B cell (primary cell): ENCODE data around the gene TSHZ3. TPM values are rescaled to one million over a fixed set of nuclear protein-coding genes. Genes with fewer than 3 reads are reported as not detected.

Source experiments
- ATAC-seq: fragments of 200-7000 bp; cut with Tn5 transposase; one replicate; pipeline ENCODE4 v1.10.0; 2021; ENCODE audit warnings: low read depth, mild to moderate bottlenecking, moderate number of reproducible peaks, moderate library complexity
- CTCF ChIA-PET: fragments of 350-600 bp; sonication (Branson Sonifier 250); formaldehyde crosslinking; loops from one replicate; lab custom pipeline; 2021; ENCODE audit warnings: antibody characterized with exemption, inconsistent platforms; lab: Charles Lee
- POLR2A ChIA-PET: fragments of 350-600 bp; sonication (Branson Sonifier 250); formaldehyde crosslinking; loops from one replicate; lab custom pipeline; 2021; ENCODE audit warnings: antibody characterized with exemption; lab: Charles Lee
- DNase-seq: peaks from one replicate; pipeline ENCODE4 v3.0.0; 2013
- H2AFZ ChIP-seq: 2 replicates; pipeline ENCODE4 v1.6.1; 2012; ENCODE audit warnings: mild to moderate bottlenecking, low read depth, low read length; ENCODE audit not compliant: insufficient read depth, poor library complexity, severe bottlenecking
- H3K27ac ChIP-seq, 2 donors: 1 replicate in 1 of 2; 2 replicates in 1 of 2; pipeline ENCODE4 v1.5.1; 2012 to 2013; ENCODE audit warnings: low read length in 2 of 2, mild to moderate bottlenecking in 2 of 2, moderate library complexity in 1 of 2
- H3K27me3 ChIP-seq, 4 experiments: fragments of 200-600 bp in 1 of 4; sonication (generic) in 1 of 4; replicated peaks in 1 of 4; 1 replicate in 2 of 4; 2 replicates in 2 of 4; pipeline versions ENCODE4 v1.6.1 to v1.7.0; 2013 to 2016; ENCODE audit warnings: low read length in 3 of 4, mild to moderate bottlenecking in 2 of 4, mixed read lengths in 1 of 4, moderate library complexity in 1 of 4; ENCODE audit not compliant: insufficient read depth in 4 of 4, control insufficient read depth in 3 of 4; ENCODE audit errors: control extremely low read depth in 1 of 4
- H3K36me3 ChIP-seq, 2 experiments: replicated peaks in 1 of 2; 1 replicate in 1 of 2; 2 replicates in 1 of 2; pipeline versions ENCODE4 v1.6.1 to v1.7.1; 2013; ENCODE audit warnings: low read length in 1 of 2; ENCODE audit not compliant: insufficient read depth in 2 of 2, control insufficient read depth in 1 of 2; ENCODE audit errors: control extremely low read depth in 1 of 2, extremely low read depth in 1 of 2
- H3K4me1 ChIP-seq, 2 donors: fragments of 200-600 bp in 1 of 2; sonication (generic) in 1 of 2; 1 replicate in 1 of 2; 2 replicates in 1 of 2; pipeline versions ENCODE4 v1.5.1 to v1.6.1; 2013 to 2017; ENCODE audit warnings: low read length in 2 of 2; ENCODE audit not compliant: control insufficient read depth in 2 of 2, insufficient read depth in 2 of 2
- H3K4me2 ChIP-seq: replicated peaks from 2 replicates; pipeline ENCODE3; 2012; ENCODE audit warnings: mild to moderate bottlenecking, low read depth, low read length; ENCODE audit not compliant: poor library complexity, severe bottlenecking
- H3K4me3 ChIP-seq, 5 experiments: fragments of 200-600 bp in 1 of 5; sonication (generic) in 1 of 5; 1 replicate in 3 of 5; 2 replicates in 2 of 5; pipeline versions ENCODE4 v1.5.1 to v1.7.0; 2011 to 2016; ENCODE audit warnings: low read length in 4 of 5, mild to moderate bottlenecking in 4 of 5, low read depth in 2 of 5, control low read depth in 1 of 5, moderate library complexity in 1 of 5; ENCODE audit not compliant: insufficient read depth in 1 of 5; ENCODE audit errors: control extremely low read depth in 1 of 5, extremely low read depth in 1 of 5
- H3K79me2 ChIP-seq: fragments of 200-600 bp; sonication (generic); one replicate; pipeline ENCODE4 v1.6.0; 2016; ENCODE audit warnings: low read length; ENCODE audit not compliant: control insufficient read depth, insufficient read depth
- H3K9ac ChIP-seq: fragments of 200-600 bp; sonication (generic); 2 replicates; pipeline ENCODE4 v1.6.1; 2017; ENCODE audit warnings: mild to moderate bottlenecking, low read length, moderate library complexity
- H3K9me3 ChIP-seq, 3 donors: one replicate each; pipeline versions ENCODE4 v1.6.1 to v1.7.1; 2013; ENCODE audit warnings: low read length in 2 of 3; ENCODE audit not compliant: control insufficient read depth in 2 of 3, insufficient read depth in 1 of 3; ENCODE audit errors: control extremely low read depth in 1 of 3
- H4K20me1 ChIP-seq: 2 replicates; pipeline ENCODE4 v1.6.0; 2012; ENCODE audit warnings: mild to moderate bottlenecking, low read length; ENCODE audit not compliant: insufficient read depth, control insufficient read depth, poor library complexity, severe bottlenecking
- H3K27ac Mint-ChIP-seq: one replicate; pipeline ENCODE4 v1.8.0; 2021; ENCODE audit warnings: mixed read lengths
- H3K27me3 Mint-ChIP-seq: one replicate; pipeline ENCODE4 v1.8.0; 2021; ENCODE audit warnings: mixed read lengths
- H3K4me1 Mint-ChIP-seq: one replicate; pipeline ENCODE4 v1.8.0; 2021; ENCODE audit warnings: mixed read lengths
- H3K4me3 Mint-ChIP-seq: one replicate; pipeline ENCODE4 v1.8.0; 2021; ENCODE audit warnings: mixed read lengths
- H3K9me3 Mint-ChIP-seq: one replicate; pipeline ENCODE4 v1.8.0; 2022; ENCODE audit warnings: mixed read lengths; ENCODE audit not compliant: insufficient read depth
- CTCF ChIP-seq: fragments of 200-600 bp; IDR thresholded peaks from one replicate; pipeline ENCODE4 v1.8.0; 2022; ENCODE audit warnings: antibody characterized with exemption, mild to moderate bottlenecking
- EZH2 ChIP-seq: IDR thresholded peaks from 2 replicates; pipeline ENCODE4 v1.6.1; 2012; ENCODE audit warnings: borderline replicate concordance, low read depth, mild to moderate bottlenecking, moderate library complexity, low read length; ENCODE audit not compliant: insufficient read depth, poor library complexity, severe bottlenecking
- WGBS: methylation state at CpG from one replicate; pipeline ENCODE4 v1.1.5; 2013; ENCODE audit warnings: missing lambda C conversion rate; ENCODE audit not compliant: insufficient coverage; 5-methylcytosine and 5-hydroxymethylcytosine counted together
- intact Hi-C: fragments of 100-400 bp; cut with micrococcal nuclease; formaldehyde crosslinking; loops from one replicate; pipeline ENCODE4 v1.10.0; 2022
- polyA plus RNA-seq: library from polyadenylated mRNA; depleted of rRNA; stranded (reverse); fragments of >200 nt; gene quantifications from 2 replicates; pipeline ENCODE4 v1.2.3, GENCODE V29; 2012
- total RNA-seq, 2 donors: library from RNA; stranded (reverse); fragments of 120-200 nt in 1 of 2; gene quantifications; 1 replicate in 1 of 2; 2 replicates in 1 of 2; pipeline versions ENCODE4 v1.2.3 to v1.2.4, GENCODE V29; 2013 to 2022

TSHZ3 gene
- total and polyA plus RNA-seq, 2 donors (not counting 1 experiment from before 2014, with no cell fraction given), result 0.03 to 0.34 TPM

- DNase-seq, result no peak
- Mint-ChIP-seq H3K27me3 (peaks cover 61% of the 10 kb centered on the region), H3K9me3 (no peaks in the 10 kb centered on the region), H3K27ac (no peak overlapping the region), H3K4me1 (peaks cover 13% of the 10 kb centered on the region), H3K4me3 (peak overlapping the region; percentile 37)
- no peak overlapping the region for H3K4me2 ChIP-seq
- TF ChIP-seq EZH2 (no peak), CTCF (no peak)
- H3K9ac ChIP-seq, result no peak overlapping the region
- intact Hi-C loops, result no loop called here
- H3K27me3 ChIP-seq, result peaks cover 0 to 69% (median 49%) of the 10 kb centered on the region in 4 experiments
- peaks cover 0 to 48% (median 0%) of the 10 kb centered on the region in 3 donors for H3K9me3 ChIP-seq
- POLR2A ChIA-PET, result no interaction called here
- H3K27ac ChIP-seq, result no peak overlapping the region
- WGBS, result 10% methylated on average over 35 of the region's 43 CpGs
- H2AFZ ChIP-seq, result no peak overlapping the region
- no peaks in the 10 kb centered on the region for H3K79me2 ChIP-seq
- CTCF ChIA-PET, result no interaction called here
- ATAC-seq, result no peak
- no peaks in the 10 kb centered on the region for H4K20me1 ChIP-seq
- no peak overlapping the region for H3K4me3 ChIP-seq
- H3K36me3 ChIP-seq, result no peaks in the 10 kb centered on the region
- peaks cover 5 to 30% of the 10 kb centered on the region in 2 donors for H3K4me1 ChIP-seq
These were observed 3.8 kb upstream of the TSHZ3 start for GRCh38 chr19:31352782-31353651.

- H3K36me3 ChIP-seq, result no peaks in the 10 kb centered on the region
- H3K9ac ChIP-seq, result no peak overlapping the region
- POLR2A ChIA-PET, result no interaction called here
- CTCF ChIA-PET, result no interaction called here
- Mint-ChIP-seq H3K9me3 (no peaks in the 10 kb centered on the region), H3K4me3 (peak overlapping the region; percentile 82), H3K27me3 (peaks cover 61% of the 10 kb centered on the region), H3K27ac (no peak overlapping the region), H3K4me1 (peaks cover 16% of the 10 kb centered on the region)
- TF ChIP-seq EZH2 (no peak), CTCF (no peak)
- H3K9me3 ChIP-seq, result peaks cover 0 to 41% (median 0%) of the 10 kb centered on the region in 3 donors
- no peak overlapping the region for H2AFZ ChIP-seq
- peaks cover 0 to 67% (median 51%) of the 10 kb centered on the region in 4 experiments for H3K27me3 ChIP-seq
- H4K20me1 ChIP-seq, result no peaks in the 10 kb centered on the region
- peak overlapping the region; percentile 84 for H3K4me2 ChIP-seq
- intact Hi-C loops, result no loop called here
- 18% methylated on average over 7 of the region's 14 CpGs for WGBS
- no peaks in the 10 kb centered on the region for H3K79me2 ChIP-seq
- H3K27ac ChIP-seq, result no peak overlapping the region
- DNase-seq (no peak), ATAC-seq (no peak)
- H3K4me3 ChIP-seq, result no peak overlapping the region
- peaks cover 5 to 33% of the 10 kb centered on the region in 2 donors for H3K4me1 ChIP-seq
These were observed 3.1 kb upstream of the TSHZ3 start for GRCh38 chr19:31352296-31352781.
